GM21619 (cell line): ENCODE results near the gene LAGE3.

Experiments
- ATAC-seq: cut with Tn5 transposase; IDR thresholded peaks from one replicate; pipeline ENCODE4 v1.9.1; 2021; ENCODE audit not compliant: unreplicated experiment

LAGE3 gene

GRCh38 chrX:154436983-154437752 lies 41.9 kb downstream of the LAGE3 start, which contains the start of gene GDI1:
Gene GDI1 (plus strand): TSS chrX:154437154. CDS start chrX:154437255, 101 bp downstream.
- peak; percentile 46 for ATAC-seq

GRCh38 chrX:154436374-154436982 lies 42.6 kb downstream of the LAGE3 start:
- peak; percentile 26 for ATAC-seq

GRCh38 chrX:154435171-154435733 lies 43.8 kb downstream of the LAGE3 start:
- no peak for ATAC-seq

GRCh38 chrX:154434394-154435168 lies 44.5 kb downstream of the LAGE3 start:
- no peak for ATAC-seq

GRCh38 chrX:154433605-154434004 lies 45.5 kb downstream of the LAGE3 start:
- ATAC-seq, result no peak

- no peak for ATAC-seq
Measured at GRCh38 chrX:154432210-154432609, 46.9 kb downstream of the LAGE3 start.

GRCh38 chrX:154431341-154431740 lies 47.7 kb downstream of the LAGE3 start:
- ATAC-seq, result no peak

GRCh38 chrX:154430916-154431315 lies 48.2 kb downstream of the LAGE3 start:
- no peak for ATAC-seq

- no peak for ATAC-seq
Measured at GRCh38 chrX:154430479-154430878, 48.6 kb downstream of the LAGE3 start.

GRCh38 chrX:154429711-154430110 lies 49.4 kb downstream of the LAGE3 start:
- ATAC-seq, result no peak

GRCh38 chrX:154428176-154429171 lies 50.6 kb downstream of the LAGE3 start, which contains the start of gene ATP6AP1:
Gene ATP6AP1 (plus strand): TSS chrX:154428677. CDS start chrX:154428693, 16 bp downstream.
- peak; percentile 94 for ATAC-seq
